Stimulated activated CD4-positive, alpha-beta T cell treated with anti-CD3 and anti-CD28 coated beads, TNF-alpha, amount 100 ng/mL, for 1 hour (primary cell): Measurements from ENCODE around the gene HNRNPUL1.
"Not testable (repeated sequence)": the region's sequence is repeated elsewhere in the genome, so short reads cannot be mapped to it uniquely, and the experiment has no call there.

ENCODE experiments used
- DNase-seq, 3 donors: peaks; one replicate each; pipeline ENCODE4 v3.0.0-alpha.2; 2020; ENCODE audit warnings: low read depth in 3 of 3, low spot score in 1 of 3

Gene HNRNPUL1

GRCh38 chr19:41273076-41273475 is 8.9 kb downstream of the HNRNPUL1 start:
- no peak for DNase-seq

- no peak for DNase-seq
Observed at GRCh38 chr19:41274802-41275201, 10.6 kb downstream of the HNRNPUL1 start.

GRCh38 chr19:41276231-41276630 is 12.1 kb downstream of the HNRNPUL1 start:
- no peak for DNase-seq

GRCh38 chr19:41278478-41278877 is 14.3 kb downstream of the HNRNPUL1 start:
- no peak for DNase-seq

GRCh38 chr19:41288673-41289530 is 24.7 kb downstream of the HNRNPUL1 start:
- DNase-seq, result no peak

GRCh38 chr19:41289814-41290213 is 25.6 kb downstream of the HNRNPUL1 start:
- not testable (repeated sequence) for DNase-seq

GRCh38 chr19:41294393-41294792 is 30.2 kb downstream of the HNRNPUL1 start:
- no peak for DNase-seq

- no peak for DNase-seq
Observed at GRCh38 chr19:41295499-41295898, 31.3 kb downstream of the HNRNPUL1 start.

- DNase-seq, result no peak
Observed at GRCh38 chr19:41296433-41296871, 32.3 kb downstream of the HNRNPUL1 start.

- DNase-seq, result no peak
Observed at GRCh38 chr19:41297628-41298347, 33.6 kb downstream of the HNRNPUL1 start.

- no peak for DNase-seq
Observed at GRCh38 chr19:41298348-41298964, 34.3 kb downstream of the HNRNPUL1 start.

GRCh38 chr19:41299046-41299754 is 35.0 kb downstream of the HNRNPUL1 start:
- DNase-seq, result no peak

GRCh38 chr19:41299755-41300089 is 35.5 kb downstream of the HNRNPUL1 start:
- no peak for DNase-seq

GRCh38 chr19:41300555-41300954 is 36.4 kb downstream of the HNRNPUL1 start:
- DNase-seq, result no peak

GRCh38 chr19:41302624-41303351 is 38.6 kb downstream of the HNRNPUL1 start:
- DNase-seq, result peak in 1 of 3 donors; percentile 51

- no peak for DNase-seq
Observed at GRCh38 chr19:41303954-41304353, 39.8 kb downstream of the HNRNPUL1 start.

- no peak for DNase-seq
Observed at GRCh38 chr19:41304706-41305483, 40.7 kb downstream of the HNRNPUL1 start.

GRCh38 chr19:41305927-41306793 is 42.0 kb downstream of the HNRNPUL1 start:
- DNase-seq, result no peak
